ENCODE results near the gene RNASE7. TPM values are rescaled to one million over a fixed set of nuclear protein-coding genes. Genes with fewer than 3 reads are reported as not detected.

RNASE7 gene
- total and polyA plus RNA-seq, 4 donors: 0.13 to 0.18 TPM; not detected in 2

GRCh38 chr14:21053184-21054122 is 11.3 kb downstream of the RNASE7 start:
- no peak for ATAC-seq (ENCODE audit: insufficient read depth, low FRiP score)
- Histone ChIP-seq H3K9me3 (ENCODE audit: control insufficient read depth in 4 of 4, insufficient read depth in 3 of 4, low read length in 3 of 4) (no peaks in the 10 kb centered on the region), H3K4me1 (ENCODE audit: control insufficient read depth in 5 of 5, insufficient read depth in 5 of 5, low read length in 5 of 5) (peaks cover 0 to 5% (median 0%) of the 10 kb centered on the region in 5 donors), H3K27me3 (ENCODE audit: control insufficient read depth in 3 of 3, insufficient read depth in 3 of 3, low read length in 2 of 3) (no peaks in the 10 kb centered on the region), H3K36me3 (ENCODE audit: control insufficient read depth in 4 of 4, insufficient read depth in 4 of 4, low read length in 4 of 4) (no peaks in the 10 kb centered on the region), H3K9ac (ENCODE audit: insufficient read depth in 1 of 2, low read length in 2 of 2) (no peak overlapping the region), H3K27ac (ENCODE audit: low read depth in 1 of 2, low read length in 1 of 2) (no peak overlapping the region), H3K4me3 (no peak overlapping the region)
- WGBS, 2 donors: 91 to 95% methylated on average over 20 of the region's 20 CpGs
- no peak for TF ChIP-seq CTCF (IDR thresholded peaks at IDR 0.05; ENCODE audit: control extremely low read depth, extremely low read depth)
- no peak for DNase-seq

- ATAC-seq (ENCODE audit: insufficient read depth, low FRiP score) (no peak), DNase-seq (no peak)
- H3K27ac ChIP-seq (ENCODE audit: low read depth in 1 of 2, low read length in 1 of 2): no peak overlapping the region
- no peaks in the 10 kb centered on the region for H3K36me3 ChIP-seq (ENCODE audit: control insufficient read depth in 4 of 4, insufficient read depth in 4 of 4, low read length in 4 of 4)
- 55 to 72% methylated on average over 3 of the region's 3 CpGs for WGBS, 2 donors
- H3K9me3 ChIP-seq (ENCODE audit: control insufficient read depth in 4 of 4, insufficient read depth in 3 of 4, low read length in 3 of 4): no peaks in the 10 kb centered on the region
- no peak overlapping the region for H3K4me3 ChIP-seq
- H3K9ac ChIP-seq (ENCODE audit: insufficient read depth in 1 of 2, low read length in 2 of 2): no peak overlapping the region
- H3K4me1 ChIP-seq (ENCODE audit: control insufficient read depth in 5 of 5, insufficient read depth in 5 of 5, low read length in 5 of 5): peaks cover 0 to 5% (median 0%) of the 10 kb centered on the region in 5 donors
- no peak for TF ChIP-seq CTCF (IDR thresholded peaks at IDR 0.05; ENCODE audit: control extremely low read depth, extremely low read depth)
- H3K27me3 ChIP-seq (ENCODE audit: control insufficient read depth in 3 of 3, insufficient read depth in 3 of 3, low read length in 2 of 3): no peaks in the 10 kb centered on the region
Measured at GRCh38 chr14:21054123-21054767, 12.1 kb downstream of the RNASE7 start.

GRCh38 chr14:21054768-21055145 is 12.6 kb downstream of the RNASE7 start:
- 68 to 70% methylated on average over 4 of the region's 4 CpGs for WGBS, 2 donors
- Histone ChIP-seq H3K9ac (ENCODE audit: insufficient read depth in 1 of 2, low read length in 2 of 2) (no peak overlapping the region), H3K27ac (ENCODE audit: low read depth in 1 of 2, low read length in 1 of 2) (no peak overlapping the region), H3K4me3 (no peak overlapping the region), H3K27me3 (ENCODE audit: control insufficient read depth in 3 of 3, insufficient read depth in 3 of 3, low read length in 2 of 3) (no peaks in the 10 kb centered on the region), H3K36me3 (ENCODE audit: control insufficient read depth in 4 of 4, insufficient read depth in 4 of 4, low read length in 4 of 4) (no peaks in the 10 kb centered on the region), H3K4me1 (ENCODE audit: control insufficient read depth in 5 of 5, insufficient read depth in 5 of 5, low read length in 5 of 5) (peaks cover 0 to 5% (median 0%) of the 10 kb centered on the region in 5 donors), H3K9me3 (ENCODE audit: control insufficient read depth in 4 of 4, insufficient read depth in 3 of 4, low read length in 3 of 4) (no peaks in the 10 kb centered on the region)
- no peak for TF ChIP-seq CTCF (IDR thresholded peaks at IDR 0.05; ENCODE audit: control extremely low read depth, extremely low read depth)
- DNase-seq (no peak), ATAC-seq (ENCODE audit: insufficient read depth, low FRiP score) (no peak)
